CD4-positive, CD25-positive, alpha-beta regulatory T cell (primary cell): Measurements from ENCODE around the gene ZHX3. TPM values are rescaled to one million over a fixed set of nuclear protein-coding genes. Genes with fewer than 3 reads are reported as not detected.

Experiments
- ATAC-seq, 2 donors: fragments of 150-1000 bp; cut with Tn5 transposase; one replicate each; pipeline ENCODE4 v1.10.0; 2021; ENCODE audit warnings: low read depth in 2 of 2, moderate number of reproducible peaks in 2 of 2, moderate library complexity in 1 of 2
- DNase-seq, 3 donors: peaks; one replicate each; pipeline versions ENCODE4 v3.0.0 to v3.0.0-alpha.2; 2012 to 2022; ENCODE audit warnings: mixed read lengths in 1 of 3
- H3K27ac ChIP-seq: one replicate; pipeline ENCODE4 v1.7.0; 2013; ENCODE audit warnings: mild to moderate bottlenecking, low read length; ENCODE audit not compliant: insufficient read depth, poor library complexity, severe bottlenecking
- H3K27me3 ChIP-seq: one replicate; pipeline ENCODE4 v1.7.0; 2013; ENCODE audit warnings: low read length; ENCODE audit not compliant: control insufficient read depth, insufficient read depth
- H3K36me3 ChIP-seq: one replicate; pipeline ENCODE4 v1.7.0; 2013; ENCODE audit warnings: mild to moderate bottlenecking, low read length, moderate library complexity; ENCODE audit not compliant: control insufficient read depth, insufficient read depth
- H3K4me1 ChIP-seq: 2 replicates; pipeline ENCODE4 v1.7.0; 2013; ENCODE audit warnings: mild to moderate bottlenecking, low read length; ENCODE audit not compliant: insufficient read depth, control insufficient read depth, poor library complexity, severe bottlenecking
- H3K4me3 ChIP-seq: one replicate; pipeline ENCODE4 v1.7.0; 2013; ENCODE audit warnings: low read depth, mild to moderate bottlenecking, low read length, moderate library complexity
- H3K9me3 ChIP-seq, 2 experiments: 1 replicate in 1 of 2; 2 replicates in 1 of 2; pipeline ENCODE4 v1.7.0; 2013; ENCODE audit warnings: low read length in 2 of 2, mild to moderate bottlenecking in 1 of 2, moderate library complexity in 1 of 2; ENCODE audit not compliant: control insufficient read depth in 2 of 2
- H3K27ac Mint-ChIP-seq, 3 donors: one replicate each; pipeline ENCODE4 v1.8.0; 2020 to 2022; ENCODE audit warnings: mild to moderate bottlenecking in 3 of 3, mixed read lengths in 3 of 3, moderate library complexity in 2 of 3
- H3K27me3 Mint-ChIP-seq: one replicate; pipeline ENCODE4 v1.8.0; 2022; ENCODE audit warnings: mild to moderate bottlenecking, mixed read lengths
- H3K36me3 Mint-ChIP-seq: one replicate; pipeline ENCODE4 v1.8.0; 2020; ENCODE audit warnings: mixed read lengths
- H3K4me1 Mint-ChIP-seq, 4 donors: one replicate each; pipeline ENCODE4 v1.8.0; 2020 to 2022; ENCODE audit warnings: mixed read lengths in 4 of 4, mild to moderate bottlenecking in 1 of 4
- H3K4me3 Mint-ChIP-seq, 4 donors: one replicate each; pipeline ENCODE4 v1.8.0; 2020 to 2022; ENCODE audit warnings: mild to moderate bottlenecking in 4 of 4, mixed read lengths in 4 of 4, moderate library complexity in 3 of 4
- H3K9me3 Mint-ChIP-seq, 7 donors: one replicate each; pipeline ENCODE4 v1.8.0; 2020 to 2022; ENCODE audit warnings: mixed read lengths in 7 of 7, mild to moderate bottlenecking in 3 of 7, moderate library complexity in 2 of 7
- polyA plus RNA-seq, 4 donors: library from polyadenylated mRNA; unstranded; fragments of 300-500 nt; fragmentation: Illumina TruSeq; gene quantifications; one replicate each; pipeline ENCODE4 v1.2.3, GENCODE V29; 2021
- total RNA-seq: library from RNA; stranded (reverse); gene quantifications from one replicate; pipeline ENCODE4 v1.2.3, GENCODE V29; 2022

The ZHX3 gene
- total and polyA plus RNA-seq, 5 donors from 2014 or later: 0.42 to 8.8 (median 2.9) TPM

DNA sequence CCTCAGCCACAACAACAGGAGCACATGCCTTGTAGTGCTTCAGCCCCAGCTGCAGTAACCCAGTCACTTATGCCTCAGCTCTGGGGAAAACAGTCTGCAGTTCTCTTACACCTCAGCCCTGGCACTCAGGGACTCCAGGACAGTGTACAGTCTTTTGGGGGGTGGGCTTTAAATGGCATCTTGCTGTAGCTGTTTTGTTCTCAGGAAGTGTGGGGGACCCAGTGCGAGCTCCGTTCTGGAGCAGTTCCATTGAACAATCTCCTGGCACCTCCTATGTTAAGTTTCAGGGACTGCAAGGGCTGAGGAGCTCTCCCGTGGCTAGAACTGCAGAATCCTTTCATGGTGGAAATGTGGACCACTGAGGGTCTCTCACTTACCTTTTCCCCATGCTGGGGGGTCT lies 125.0 kb downstream of the ZHX3 start:
- H3K27me3 ChIP-seq: no peaks in the 10 kb centered on the region
- H3K4me3 ChIP-seq: no peak overlapping the region
- no peaks in the 10 kb centered on the region for H3K4me1 ChIP-seq
- no peaks in the 10 kb centered on the region for H3K36me3 ChIP-seq
- peaks cover 14 to 16% of the 10 kb centered on the region in 2 experiments for H3K9me3 ChIP-seq
- Mint-ChIP-seq H3K9me3 (peaks cover 0 to 15% (median 4%) of the 10 kb centered on the region in 7 donors), H3K27me3 (peaks cover 2% of the 10 kb centered on the region), H3K36me3 (peaks cover 10% of the 10 kb centered on the region), H3K27ac (peak overlapping the region in 1 of 3 donors; percentile 21), H3K4me3 (no peak overlapping the region), H3K4me1 (peaks cover 0 to 12% (median 2%) of the 10 kb centered on the region in 4 donors)
- no peak overlapping the region for H3K27ac ChIP-seq
- DNase-seq: no peak
- ATAC-seq: no peak

- H3K9me3 ChIP-seq: peaks cover 14 to 16% of the 10 kb centered on the region in 2 experiments
- DNase-seq (no peak), ATAC-seq (no peak)
- H3K4me1 ChIP-seq: no peaks in the 10 kb centered on the region
- no peak overlapping the region for H3K27ac ChIP-seq
- Mint-ChIP-seq H3K36me3 (peaks cover 10% of the 10 kb centered on the region), H3K27ac (no peak overlapping the region), H3K4me3 (no peak overlapping the region), H3K27me3 (peaks cover 5% of the 10 kb centered on the region), H3K9me3 (peaks cover 0 to 15% (median 4%) of the 10 kb centered on the region in 7 donors), H3K4me1 (peaks cover 0 to 12% (median 2%) of the 10 kb centered on the region in 4 donors)
- H3K27me3 ChIP-seq: no peaks in the 10 kb centered on the region
- H3K36me3 ChIP-seq: no peaks in the 10 kb centered on the region
- H3K4me3 ChIP-seq: no peak overlapping the region
Measured at GRCh38 chr20:41191562-41192500, 125.7 kb downstream of the ZHX3 start.

GRCh38 chr20:41187668-41188067 lies 129.9 kb downstream of the ZHX3 start:
- no peaks in the 10 kb centered on the region for H3K36me3 ChIP-seq
- Mint-ChIP-seq H3K27me3 (peaks cover 5% of the 10 kb centered on the region), H3K4me1 (peaks cover 0 to under 1% (median 0%) of the 10 kb centered on the region in 4 donors), H3K9me3 (peaks cover 0 to 13% (median 4%) of the 10 kb centered on the region in 7 donors), H3K27ac (no peak overlapping the region), H3K4me3 (no peak overlapping the region), H3K36me3 (peaks cover 7% of the 10 kb centered on the region)
- H3K4me3 ChIP-seq: no peak overlapping the region
- no peak for DNase-seq
- H3K4me1 ChIP-seq: no peaks in the 10 kb centered on the region
- no peak overlapping the region for H3K27ac ChIP-seq
- H3K27me3 ChIP-seq: no peaks in the 10 kb centered on the region
- ATAC-seq: no peak
- H3K9me3 ChIP-seq: peaks cover 14 to 16% of the 10 kb centered on the region in 2 experiments

DNA sequence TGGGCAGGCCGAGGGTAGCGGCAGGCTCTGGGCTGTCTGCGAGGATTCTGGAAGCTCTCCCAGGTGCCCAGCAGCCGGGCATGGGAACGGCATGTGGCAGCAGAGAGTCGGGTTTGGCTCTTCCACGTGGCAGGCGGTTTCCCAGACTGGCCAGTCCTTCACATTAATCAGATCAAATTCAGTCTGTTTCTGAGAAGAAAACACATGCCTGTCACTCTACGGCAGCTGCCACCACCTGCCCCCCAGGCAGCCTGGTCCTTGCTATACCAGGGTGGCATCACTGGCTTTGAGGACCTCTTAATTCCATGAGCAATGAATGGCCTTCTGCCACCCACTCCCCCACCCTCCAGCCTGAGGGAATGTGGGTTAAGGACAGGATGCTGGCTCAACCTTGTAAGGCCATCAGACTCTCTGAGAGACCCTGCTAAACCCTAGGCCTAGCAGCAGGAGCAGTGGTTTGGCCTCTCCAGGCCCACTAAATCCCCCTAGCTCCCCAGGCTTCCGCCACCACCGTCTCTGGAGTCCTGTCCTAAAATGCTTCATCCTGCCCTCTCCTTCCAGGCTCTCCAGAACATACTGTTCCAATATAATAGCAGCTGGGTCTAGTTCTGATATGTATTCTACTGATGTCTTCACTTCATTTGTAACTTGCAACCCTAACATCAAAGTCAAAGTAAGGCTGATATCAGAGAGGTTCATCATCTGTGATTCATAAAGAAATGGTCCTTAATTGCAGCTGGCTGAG lies 132.3 kb downstream of the ZHX3 start:
- H3K4me3 ChIP-seq: no peak overlapping the region
- Mint-ChIP-seq H3K27ac (no peak overlapping the region), H3K4me1 (peaks cover 5 to 16% (median 11%) of the 10 kb centered on the region in 4 donors), H3K27me3 (peaks cover 5% of the 10 kb centered on the region), H3K9me3 (no peaks in the 10 kb centered on the region), H3K4me3 (no peak overlapping the region), H3K36me3 (peaks cover 4% of the 10 kb centered on the region)
- no peaks in the 10 kb centered on the region for H3K27me3 ChIP-seq
- H3K27ac ChIP-seq: no peak overlapping the region
- no peak for DNase-seq
- ATAC-seq: no peak
- no peaks in the 10 kb centered on the region for H3K36me3 ChIP-seq
- no peaks in the 10 kb centered on the region for H3K4me1 ChIP-seq
- H3K9me3 ChIP-seq: peaks cover 0 to 1% of the 10 kb centered on the region in 2 experiments

- Histone ChIP-seq H3K27ac (no peak overlapping the region), H3K27me3 (no peaks in the 10 kb centered on the region), H3K9me3 (no peaks in the 10 kb centered on the region), H3K36me3 (no peaks in the 10 kb centered on the region), H3K4me1 (no peaks in the 10 kb centered on the region), H3K4me3 (no peak overlapping the region)
- peaks cover 5% of the 10 kb centered on the region for H3K27me3 Mint-ChIP-seq
- no peaks in the 10 kb centered on the region for H3K9me3 Mint-ChIP-seq
- H3K36me3 Mint-ChIP-seq: peaks cover 4% of the 10 kb centered on the region
- no peak overlapping the region for H3K4me3 Mint-ChIP-seq
- no peak for ATAC-seq
- no peak for DNase-seq
- H3K4me1 Mint-ChIP-seq: peaks cover 5 to 16% (median 11%) of the 10 kb centered on the region in 4 donors
- H3K27ac Mint-ChIP-seq: no peak overlapping the region
Measured at GRCh38 chr20:41183831-41184230, 133.7 kb downstream of the ZHX3 start.

GRCh38 chr20:41183391-41183790 lies 134.1 kb downstream of the ZHX3 start:
- DNase-seq (no peak), ATAC-seq (no peak)
- Mint-ChIP-seq H3K4me1 (peaks cover 5 to 16% (median 12%) of the 10 kb centered on the region in 4 donors), H3K36me3 (peaks cover 4% of the 10 kb centered on the region), H3K27me3 (peaks cover 5% of the 10 kb centered on the region), H3K27ac (no peak overlapping the region), H3K4me3 (no peak overlapping the region), H3K9me3 (no peaks in the 10 kb centered on the region)
- Histone ChIP-seq H3K27ac (no peak overlapping the region), H3K36me3 (no peaks in the 10 kb centered on the region), H3K27me3 (no peaks in the 10 kb centered on the region), H3K9me3 (no peaks in the 10 kb centered on the region), H3K4me1 (no peaks in the 10 kb centered on the region), H3K4me3 (no peak overlapping the region)

DNA sequence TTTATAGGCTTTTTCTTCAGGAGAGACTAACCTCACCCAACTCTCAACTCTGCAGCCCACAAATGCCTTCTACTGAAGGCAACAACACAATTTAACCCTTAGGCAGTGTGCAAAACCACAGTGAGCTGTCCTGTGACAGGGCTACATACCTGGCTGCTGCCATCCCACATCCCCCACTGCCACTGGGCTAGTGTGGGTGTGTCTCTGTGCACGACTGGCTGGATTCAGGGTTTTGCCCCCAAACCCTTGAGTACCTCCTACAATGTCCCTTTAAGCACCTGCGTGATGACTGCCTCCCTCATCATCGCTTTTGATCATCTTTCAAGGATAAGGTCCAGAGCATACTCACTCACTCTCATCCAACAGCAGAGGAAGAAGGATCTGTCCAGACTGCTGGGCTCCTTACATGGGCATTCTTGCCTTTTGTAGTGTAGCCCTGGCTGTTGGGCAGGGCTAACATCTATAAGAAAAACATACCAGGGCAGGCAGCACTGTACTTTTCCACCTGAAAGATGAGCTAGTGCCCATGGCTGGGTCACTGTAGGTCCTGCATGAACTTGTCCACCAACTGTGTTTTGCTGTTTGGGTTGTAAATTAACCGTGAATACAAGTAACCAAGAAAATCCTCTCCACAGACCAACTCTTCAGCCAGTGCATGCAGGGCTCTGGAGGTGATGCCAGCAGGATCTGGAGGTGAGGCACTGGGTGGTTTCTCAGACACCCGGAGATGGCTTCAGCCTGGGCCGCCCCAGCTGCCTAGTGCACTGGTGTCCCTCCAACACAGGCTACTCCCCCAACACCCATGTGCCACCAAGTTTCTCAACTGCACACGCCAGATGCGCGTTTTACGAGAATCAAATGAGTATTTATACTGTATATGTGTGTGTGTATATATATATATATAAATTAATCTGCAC lies 135.0 kb downstream of the ZHX3 start:
- no peaks in the 10 kb centered on the region for H3K27me3 ChIP-seq
- Mint-ChIP-seq H3K36me3 (peaks cover 4% of the 10 kb centered on the region), H3K27me3 (peaks cover 2% of the 10 kb centered on the region), H3K9me3 (no peaks in the 10 kb centered on the region), H3K4me1 (peaks cover 5 to 16% (median 15%) of the 10 kb centered on the region in 4 donors), H3K4me3 (no peak overlapping the region), H3K27ac (peak overlapping the region; percentile 52 to 91 (median 84))
- no peaks in the 10 kb centered on the region for H3K4me1 ChIP-seq
- H3K4me3 ChIP-seq: no peak overlapping the region
- no peaks in the 10 kb centered on the region for H3K9me3 ChIP-seq
- H3K36me3 ChIP-seq: peaks cover 2% of the 10 kb centered on the region
- ATAC-seq (no peak), DNase-seq (no peak)
- no peak overlapping the region for H3K27ac ChIP-seq
